ENCODE data around the gene IRF4. TPM values are rescaled to one million over a fixed set of nuclear protein-coding genes. Genes with fewer than 3 reads are reported as not detected.

The IRF4 gene
- total RNA-seq, 1 donor from 2014 or later = 0.05 TPM

DNA sequence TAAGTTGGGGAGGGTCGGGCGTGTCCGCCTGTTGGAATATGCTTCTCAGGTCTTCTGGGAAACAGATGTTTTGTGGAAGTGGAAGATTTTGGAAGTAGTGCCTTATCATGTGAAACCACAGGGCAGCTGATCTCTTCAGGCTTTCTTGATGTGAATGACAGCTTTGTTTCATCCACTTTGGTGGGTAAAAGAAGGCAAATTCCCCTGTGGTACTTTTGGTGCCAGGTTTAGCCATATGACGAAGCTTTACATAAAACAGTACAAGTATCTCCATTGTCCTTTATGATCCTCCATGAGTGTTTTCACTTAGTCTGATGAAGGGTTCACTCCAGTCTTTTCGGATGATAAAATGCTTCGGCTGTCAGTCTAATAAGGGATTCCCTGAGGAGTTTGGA is 4.6 kb downstream of the IRF4 start:
- TF ChIP-seq, protein P1, sequence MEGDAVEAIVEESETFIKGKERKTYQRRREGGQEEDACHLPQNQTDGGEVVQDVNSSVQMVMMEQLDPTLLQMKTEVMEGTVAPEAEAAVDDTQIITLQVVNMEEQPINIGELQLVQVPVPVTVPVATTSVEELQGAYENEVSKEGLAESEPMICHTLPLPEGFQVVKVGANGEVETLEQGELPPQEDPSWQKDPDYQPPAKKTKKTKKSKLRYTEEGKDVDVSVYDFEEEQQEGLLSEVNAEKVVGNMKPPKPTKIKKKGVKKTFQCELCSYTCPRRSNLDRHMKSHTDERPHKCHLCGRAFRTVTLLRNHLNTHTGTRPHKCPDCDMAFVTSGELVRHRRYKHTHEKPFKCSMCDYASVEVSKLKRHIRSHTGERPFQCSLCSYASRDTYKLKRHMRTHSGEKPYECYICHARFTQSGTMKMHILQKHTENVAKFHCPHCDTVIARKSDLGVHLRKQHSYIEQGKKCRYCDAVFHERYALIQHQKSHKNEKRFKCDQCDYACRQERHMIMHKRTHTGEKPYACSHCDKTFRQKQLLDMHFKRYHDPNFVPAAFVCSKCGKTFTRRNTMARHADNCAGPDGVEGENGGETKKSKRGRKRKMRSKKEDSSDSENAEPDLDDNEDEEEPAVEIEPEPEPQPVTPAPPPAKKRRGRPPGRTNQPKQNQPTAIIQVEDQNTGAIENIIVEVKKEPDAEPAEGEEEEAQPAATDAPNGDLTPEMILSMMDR (IDR thresholded peaks at IDR 0.05) = no peak
- H3K27me3 Mint-ChIP-seq (ENCODE audit: low read depth) = peaks cover 68% of the 10 kb centered on the region
- no peaks in the 10 kb centered on the region for H3K9me3 Mint-ChIP-seq (ENCODE audit: low read depth)
- peaks cover 20% of the 10 kb centered on the region for H3K4me1 Mint-ChIP-seq (ENCODE audit: low read depth)
- no peak for DNase-seq (ENCODE audit: low spot score)
- H3K36me3 Mint-ChIP-seq (ENCODE audit: low read depth) = peaks cover 5% of the 10 kb centered on the region
- no peak overlapping the region for H3K27ac Mint-ChIP-seq (ENCODE audit: unreplicated experiment)
- no peak overlapping the region for H3K4me3 Mint-ChIP-seq (ENCODE audit: unreplicated experiment)

DNA sequence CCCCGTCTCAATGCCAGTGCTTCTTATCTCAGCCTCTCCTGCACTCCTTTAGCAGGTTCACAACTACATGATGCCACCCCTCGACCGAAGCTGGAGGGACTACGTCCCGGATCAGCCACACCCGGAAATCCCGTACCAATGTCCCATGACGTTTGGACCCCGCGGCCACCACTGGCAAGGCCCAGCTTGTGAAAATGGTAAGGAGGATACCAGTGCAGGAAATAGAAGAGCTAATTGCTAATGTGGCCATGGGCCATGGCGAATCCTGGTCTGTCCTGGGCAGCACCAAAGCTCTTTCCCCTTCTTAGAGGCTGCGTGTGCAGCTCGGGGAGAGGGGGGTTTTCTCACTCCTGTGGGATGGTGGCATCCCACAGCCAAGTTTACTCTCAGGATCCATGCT is 5.5 kb downstream of the IRF4 start:
- peaks cover 74% of the 10 kb centered on the region for H3K27me3 Mint-ChIP-seq (ENCODE audit: low read depth)
- H3K9me3 Mint-ChIP-seq (ENCODE audit: low read depth) = no peaks in the 10 kb centered on the region
- H3K4me1 Mint-ChIP-seq (ENCODE audit: low read depth) = peaks cover 15% of the 10 kb centered on the region
- DNase-seq (ENCODE audit: low spot score) = no peak
- TF ChIP-seq, protein P1 (IDR thresholded peaks at IDR 0.05) = no peak
- peaks cover 5% of the 10 kb centered on the region for H3K36me3 Mint-ChIP-seq (ENCODE audit: low read depth)
- H3K4me3 Mint-ChIP-seq (ENCODE audit: unreplicated experiment) = no peak overlapping the region
- H3K27ac Mint-ChIP-seq (ENCODE audit: unreplicated experiment) = no peak overlapping the region

- no peak overlapping the region for H3K27ac Mint-ChIP-seq (ENCODE audit: unreplicated experiment)
- peaks cover 12% of the 10 kb centered on the region for H3K4me1 Mint-ChIP-seq (ENCODE audit: low read depth)
- TF ChIP-seq, protein P1 (IDR thresholded peaks at IDR 0.05) = no peak
- DNase-seq (ENCODE audit: low spot score) = no peak
- H3K27me3 Mint-ChIP-seq (ENCODE audit: low read depth) = peaks cover 75% of the 10 kb centered on the region
- peaks cover 4% of the 10 kb centered on the region for H3K36me3 Mint-ChIP-seq (ENCODE audit: low read depth)
- H3K4me3 Mint-ChIP-seq (ENCODE audit: unreplicated experiment) = no peak overlapping the region
- H3K9me3 Mint-ChIP-seq (ENCODE audit: low read depth) = no peaks in the 10 kb centered on the region
Observed at GRCh38 chr6:397604-398003, 6.1 kb downstream of the IRF4 start.

DNA sequence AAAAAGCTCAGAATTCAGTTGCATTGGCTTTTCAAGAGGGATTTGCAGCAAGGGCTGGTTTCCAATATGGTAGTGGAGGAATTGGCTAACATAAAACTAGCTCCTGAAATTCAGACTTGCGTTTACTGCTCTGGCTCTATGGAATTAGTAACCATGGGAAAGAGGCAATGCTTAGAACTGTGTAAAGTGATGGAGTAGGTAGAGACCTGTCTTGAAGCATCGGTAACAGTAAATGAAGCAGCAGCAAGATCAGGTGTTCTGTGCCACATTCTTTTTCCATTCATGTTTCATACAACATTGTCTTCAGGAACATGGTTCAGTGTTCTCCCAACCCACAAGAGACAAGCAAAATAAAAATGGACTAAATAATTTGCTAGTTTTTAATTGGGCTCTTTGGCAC is 6.5 kb downstream of the IRF4 start:
- Mint-ChIP-seq H3K27me3 (ENCODE audit: low read depth) (peaks cover 73% of the 10 kb centered on the region), H3K9me3 (ENCODE audit: low read depth) (no peaks in the 10 kb centered on the region)

DNA sequence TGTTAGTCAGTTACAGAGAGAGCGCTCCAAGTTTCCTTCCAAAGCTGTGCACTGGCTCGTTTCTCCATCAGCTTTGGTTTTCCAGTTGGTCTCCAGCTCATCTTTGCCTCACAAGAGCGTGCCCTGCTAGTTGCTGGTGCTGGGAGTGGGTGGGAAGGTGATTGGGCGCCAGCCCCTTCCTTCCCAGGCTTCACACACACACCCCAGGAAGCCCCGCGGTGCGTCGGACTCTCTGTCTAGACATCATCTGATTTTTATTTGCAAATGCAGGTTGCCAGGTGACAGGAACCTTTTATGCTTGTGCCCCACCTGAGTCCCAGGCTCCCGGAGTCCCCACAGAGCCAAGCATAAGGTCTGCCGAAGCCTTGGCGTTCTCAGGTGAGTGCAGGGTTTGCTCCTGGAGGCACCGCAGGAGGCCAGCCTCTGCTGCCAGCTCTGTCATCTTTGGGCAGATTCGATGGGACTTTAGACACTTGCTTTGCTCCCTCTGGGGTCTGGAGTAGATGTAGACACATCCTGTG is 7.1 kb downstream of the IRF4 start:
- Mint-ChIP-seq H3K4me3 (ENCODE audit: unreplicated experiment) (no peak overlapping the region), H3K36me3 (ENCODE audit: low read depth) (peaks cover 4% of the 10 kb centered on the region), H3K27ac (ENCODE audit: unreplicated experiment) (no peak overlapping the region), H3K4me1 (ENCODE audit: low read depth) (peaks cover 5% of the 10 kb centered on the region), H3K9me3 (ENCODE audit: low read depth) (no peaks in the 10 kb centered on the region), H3K27me3 (ENCODE audit: low read depth) (peaks cover 75% of the 10 kb centered on the region)
- DNase-seq (ENCODE audit: low spot score) = no peak
- TF ChIP-seq, protein P1 (IDR thresholded peaks at IDR 0.05) = no peak

More for the DNA sequence above, 6.5 kb downstream of the IRF4 start:
- peaks cover 7% of the 10 kb centered on the region for H3K4me1 Mint-ChIP-seq (ENCODE audit: low read depth)
- TF ChIP-seq, protein P1 (IDR thresholded peaks at IDR 0.05) = no peak
- peaks cover 4% of the 10 kb centered on the region for H3K36me3 Mint-ChIP-seq (ENCODE audit: low read depth)
- no peak overlapping the region for H3K4me3 Mint-ChIP-seq (ENCODE audit: unreplicated experiment)
- no peak overlapping the region for H3K27ac Mint-ChIP-seq (ENCODE audit: unreplicated experiment)
- no peak for DNase-seq (ENCODE audit: low spot score)

Measured in chondrocyte (in vitro differentiated cells).